Muscle of back (tissue), 11 donors: Measurements from ENCODE around the gene NAALADL2. TPM values are rescaled to one million over a fixed set of nuclear protein-coding genes. Genes with fewer than 3 reads are reported as not detected.

Source experiments
- DNase-seq, 3 donors: peaks; one replicate each; pipeline versions ENCODE4 v3.0.0 to v3.0.0-alpha.2; 2013
- polyA plus RNA-seq, 10 donors: library from polyadenylated mRNA; unstranded; fragments of 120-200 nt; gene quantifications; one replicate each; pipeline ENCODE4 v1.2.1, GENCODE V29; 2013; ENCODE audit not compliant: insufficient read length in 10 of 10

The NAALADL2 gene
- polyA plus RNA-seq, 10 donors = 5.7 to 13.7 (median 8.8) TPM

- DNase-seq = no peak
Measured at GRCh38 chr3:175839366-175840005, 980.4 kb downstream of the NAALADL2 start.

GRCh38 chr3:175851541-175851940 is 992.4 kb downstream of the NAALADL2 start:
- DNase-seq = no peak

- DNase-seq = no peak
Measured at GRCh38 chr3:175852560-175852959, 993.4 kb downstream of the NAALADL2 start.

GRCh38 chr3:175857666-175858270 is 998.6 kb downstream of the NAALADL2 start:
- DNase-seq = no peak
